Measurements from ENCODE around the gene DLX5. TPM values are rescaled to one million over a fixed set of nuclear protein-coding genes. Genes with fewer than 3 reads are reported as not detected.

Gene DLX5
- total RNA-seq, 4 donors from 2014 or later, result not detected

DNA sequence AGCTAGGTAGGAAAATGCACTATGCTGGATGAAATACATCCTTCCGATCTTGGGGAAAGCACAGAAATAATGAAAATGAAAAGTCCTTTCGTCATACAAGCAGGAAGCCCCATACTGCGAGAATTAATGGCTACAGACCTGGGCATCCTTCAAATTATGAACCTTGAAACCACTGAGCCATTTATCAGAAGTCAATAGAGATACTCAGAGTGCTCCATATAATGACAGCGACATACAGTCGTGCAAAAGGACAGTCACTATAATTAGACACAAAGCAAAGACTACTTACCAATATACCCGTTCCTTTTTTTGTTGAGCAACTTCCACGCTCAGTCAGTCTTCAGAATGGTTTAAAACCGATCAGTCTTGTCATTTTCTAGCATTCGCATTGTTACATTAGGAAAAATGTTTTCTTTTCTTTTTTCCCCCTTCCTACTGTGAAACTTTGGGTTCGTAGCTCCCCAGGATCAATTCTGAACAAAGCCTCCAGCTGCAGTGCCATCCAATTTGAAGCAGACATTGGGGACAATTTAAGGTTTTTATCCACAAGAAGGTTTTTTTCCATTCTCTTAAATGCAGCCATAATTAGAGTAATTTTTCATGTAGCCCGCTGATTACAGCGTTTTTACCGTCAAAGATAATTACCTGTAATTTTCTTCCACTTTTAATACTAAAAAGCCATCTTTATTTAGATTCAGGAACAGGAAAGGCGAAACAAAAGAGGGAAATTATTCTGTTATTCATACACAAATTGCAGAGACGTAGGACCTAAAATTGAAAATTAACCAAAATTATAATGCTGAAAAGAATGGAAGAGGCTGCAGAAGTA is 12.9 kb downstream of the DLX5 start:
- H3K27ac ChIP-seq, result no peak overlapping the region
- intact Hi-C loops (cut with DNase I; ENCODE audit: low total_unique reads), result no loop called here
- no peaks in the 10 kb centered on the region for H3K36me3 ChIP-seq
- H3K9me3 ChIP-seq, result no peaks in the 10 kb centered on the region
- in situ Hi-C loops (cut with MboI; ENCODE audit: low pct_ligation_motif_present in 1 of 4, low pct_unique_long_range_greater_than_20kb in 1 of 4, low sequenced_read_pairs in 3 of 4), result no loop called here
- H3K27me3 ChIP-seq, result peaks cover 100% of the 10 kb centered on the region
- TF ChIP-seq POLR2AphosphoS5 (IDR thresholded peaks at IDR 0.05) (no peak), POLR2A (IDR thresholded peaks at IDR 0.05) (no peak)
- DNase-seq, result no peak
- 14 to 24% methylated on average over 15 of the region's 15 CpGs for WGBS, 2 donors (ENCODE audit: low coverage in 1 of 2)
- peaks cover 0 to 4% (median 1%) of the 10 kb centered on the region in 4 donors for H3K4me1 ChIP-seq
- H3K4me3 ChIP-seq, result no peak overlapping the region

DNA sequence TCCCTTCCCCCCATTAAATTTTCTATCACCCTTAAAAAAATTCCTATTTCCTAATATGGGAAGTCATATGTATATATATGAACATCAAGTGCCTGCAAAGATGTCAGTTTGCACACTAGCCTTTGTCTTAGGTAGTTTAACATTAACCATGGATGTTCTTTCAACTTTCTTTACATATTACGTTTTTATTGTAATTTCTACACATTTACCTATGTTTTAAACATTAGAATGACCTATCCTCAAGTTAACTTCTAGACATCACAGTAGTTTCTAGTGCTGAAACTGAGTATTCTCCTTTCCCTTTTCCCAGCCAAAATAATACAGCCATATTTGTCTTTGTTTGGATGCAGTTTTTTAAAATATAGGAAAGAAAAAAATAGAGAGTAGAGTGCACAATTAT is 13.5 kb downstream of the DLX5 start:
- no peak overlapping the region for H3K4me3 ChIP-seq
- WGBS, 2 donors (ENCODE audit: low coverage in 1 of 2), result 3 to 14% methylated on average over 1 of the region's 1 CpG
- no peaks in the 10 kb centered on the region for H3K9me3 ChIP-seq
- TF ChIP-seq POLR2A (IDR thresholded peaks at IDR 0.05), result no peak
- TF ChIP-seq, protein P1, sequence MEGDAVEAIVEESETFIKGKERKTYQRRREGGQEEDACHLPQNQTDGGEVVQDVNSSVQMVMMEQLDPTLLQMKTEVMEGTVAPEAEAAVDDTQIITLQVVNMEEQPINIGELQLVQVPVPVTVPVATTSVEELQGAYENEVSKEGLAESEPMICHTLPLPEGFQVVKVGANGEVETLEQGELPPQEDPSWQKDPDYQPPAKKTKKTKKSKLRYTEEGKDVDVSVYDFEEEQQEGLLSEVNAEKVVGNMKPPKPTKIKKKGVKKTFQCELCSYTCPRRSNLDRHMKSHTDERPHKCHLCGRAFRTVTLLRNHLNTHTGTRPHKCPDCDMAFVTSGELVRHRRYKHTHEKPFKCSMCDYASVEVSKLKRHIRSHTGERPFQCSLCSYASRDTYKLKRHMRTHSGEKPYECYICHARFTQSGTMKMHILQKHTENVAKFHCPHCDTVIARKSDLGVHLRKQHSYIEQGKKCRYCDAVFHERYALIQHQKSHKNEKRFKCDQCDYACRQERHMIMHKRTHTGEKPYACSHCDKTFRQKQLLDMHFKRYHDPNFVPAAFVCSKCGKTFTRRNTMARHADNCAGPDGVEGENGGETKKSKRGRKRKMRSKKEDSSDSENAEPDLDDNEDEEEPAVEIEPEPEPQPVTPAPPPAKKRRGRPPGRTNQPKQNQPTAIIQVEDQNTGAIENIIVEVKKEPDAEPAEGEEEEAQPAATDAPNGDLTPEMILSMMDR (IDR thresholded peaks at IDR 0.05), result no peak
- TF ChIP-seq EP300 (IDR thresholded peaks at IDR 0.05; ENCODE audit: low read depth), result no peak
- TF ChIP-seq POLR2AphosphoS5 (IDR thresholded peaks at IDR 0.05), result no peak
- no peaks in the 10 kb centered on the region for H3K36me3 ChIP-seq
- H3K4me1 ChIP-seq, result peaks cover 0 to 11% (median 6%) of the 10 kb centered on the region in 4 donors
- H3K27ac ChIP-seq, result no peak overlapping the region
- in situ Hi-C loops (cut with MboI; ENCODE audit: low pct_ligation_motif_present in 1 of 4, low pct_unique_long_range_greater_than_20kb in 1 of 4, low sequenced_read_pairs in 3 of 4) (no loop called here), intact Hi-C loops (cut with DNase I; ENCODE audit: low total_unique reads) (no loop called here)
- DNase-seq, result no peak
- peaks cover 100% of the 10 kb centered on the region for H3K27me3 ChIP-seq

DNA sequence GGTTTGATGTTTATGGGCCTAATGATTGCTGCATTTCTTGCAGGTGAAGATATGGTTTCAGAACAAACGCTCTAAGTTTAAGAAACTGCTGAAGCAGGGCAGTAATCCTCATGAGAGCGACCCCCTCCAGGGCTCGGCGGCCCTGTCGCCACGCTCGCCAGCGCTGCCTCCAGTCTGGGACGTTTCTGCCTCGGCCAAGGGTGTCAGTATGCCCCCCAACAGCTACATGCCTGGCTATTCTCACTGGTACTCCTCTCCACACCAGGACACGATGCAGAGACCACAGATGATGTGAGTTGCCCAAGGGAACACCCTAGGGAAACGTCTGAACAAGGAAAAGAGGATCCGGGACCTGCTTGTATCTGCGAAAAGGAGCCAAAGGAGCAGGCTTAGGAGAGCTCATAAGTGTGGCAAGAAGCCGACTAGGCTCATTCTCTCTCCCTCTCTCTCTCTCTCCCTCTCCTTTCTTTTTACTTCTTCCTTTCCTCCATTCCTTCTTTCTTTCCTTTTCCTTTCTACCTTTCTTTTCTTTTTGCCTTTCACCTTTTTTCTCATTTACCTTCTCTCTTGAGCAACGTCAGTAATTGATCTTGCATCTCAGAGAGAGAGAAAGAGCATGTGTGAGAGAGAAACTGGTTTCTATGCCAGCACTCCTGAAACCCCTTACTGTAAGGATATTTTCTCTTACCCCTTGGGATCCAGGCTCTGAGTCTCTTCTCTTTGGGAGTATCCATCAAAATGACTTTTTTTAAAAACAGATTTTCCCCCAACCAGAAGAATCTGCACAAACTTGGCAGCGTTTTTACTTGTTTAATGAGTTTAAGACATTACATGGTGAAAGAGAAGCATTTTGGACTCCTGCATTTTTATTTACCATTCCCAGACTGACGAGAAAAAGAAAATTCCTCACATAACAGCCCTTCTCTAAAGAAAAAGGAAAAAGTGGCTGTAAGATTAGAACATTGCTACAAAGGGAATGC is 14.6 kb downstream of the DLX5 start:
- DNase-seq, result no peak
- Histone ChIP-seq H3K9me3 (no peaks in the 10 kb centered on the region), H3K27me3 (peaks cover 100% of the 10 kb centered on the region), H3K27ac (no peak overlapping the region), H3K4me1 (peaks cover 0 to 22% (median 16%) of the 10 kb centered on the region in 4 donors), H3K36me3 (no peaks in the 10 kb centered on the region), H3K4me3 (no peak overlapping the region)
- in situ Hi-C loops (cut with MboI; ENCODE audit: low pct_ligation_motif_present in 1 of 4, low pct_unique_long_range_greater_than_20kb in 1 of 4, low sequenced_read_pairs in 3 of 4) (no loop called here), intact Hi-C loops (cut with DNase I; ENCODE audit: low total_unique reads) (no loop called here)
- TF ChIP-seq POLR2A (IDR thresholded peaks at IDR 0.05), result no peak
- TF ChIP-seq, protein P1 (IDR thresholded peaks at IDR 0.05), result no peak
- TF ChIP-seq POLR2AphosphoS5 (IDR thresholded peaks at IDR 0.05), result no peak
- TF ChIP-seq EP300 (IDR thresholded peaks at IDR 0.05; ENCODE audit: low read depth), result no peak
- WGBS, 2 donors (ENCODE audit: low coverage in 1 of 2), result 17 to 26% methylated on average over 7 to 18 of the region's 18 CpGs

DNA sequence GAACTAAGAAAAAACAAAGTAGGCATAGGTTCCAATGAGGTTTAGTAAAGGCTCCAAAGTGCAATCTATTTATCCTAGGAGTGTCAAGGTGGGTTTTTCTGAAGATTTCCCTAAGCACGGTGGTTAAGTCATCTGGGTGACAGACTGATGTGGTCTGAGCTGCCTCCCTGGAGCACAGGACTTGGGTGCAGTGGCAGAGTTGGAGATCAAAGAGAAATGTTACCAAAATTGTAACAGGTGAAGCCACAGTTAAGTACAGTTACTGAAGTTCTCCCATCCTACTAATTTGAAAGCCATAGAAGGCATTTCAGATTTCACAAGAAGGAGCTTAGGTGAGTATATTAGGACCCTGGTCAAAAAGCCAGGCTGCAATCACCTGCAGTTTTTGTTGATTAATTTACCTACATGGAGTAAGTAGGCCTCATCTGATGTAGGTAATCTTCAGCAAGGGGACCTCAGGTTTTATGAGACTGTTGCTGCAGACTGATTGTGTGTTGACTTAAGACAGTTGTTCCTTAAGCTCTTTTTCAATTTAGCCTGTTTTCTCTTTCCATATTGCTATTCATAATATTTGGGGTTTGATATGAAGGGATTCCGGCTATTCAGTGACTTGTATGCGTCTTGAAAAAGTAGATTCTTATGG is 16.2 kb downstream of the DLX5 start:
- DNase-seq, result no peak
- Histone ChIP-seq H3K27me3 (peaks cover 100% of the 10 kb centered on the region), H3K36me3 (no peaks in the 10 kb centered on the region), H3K4me3 (no peak overlapping the region), H3K9me3 (no peaks in the 10 kb centered on the region), H3K27ac (no peak overlapping the region), H3K4me1 (peaks cover 0 to 34% (median 19%) of the 10 kb centered on the region in 4 donors)
- WGBS, 2 donors (ENCODE audit: low coverage in 1 of 2), result 84 to 87% methylated on average over 3 of the region's 3 CpGs
- TF ChIP-seq POLR2AphosphoS5 (IDR thresholded peaks at IDR 0.05) (no peak), POLR2A (IDR thresholded peaks at IDR 0.05) (no peak), EP300 (IDR thresholded peaks at IDR 0.05; ENCODE audit: low read depth) (no peak)
- TF ChIP-seq, protein P1 (IDR thresholded peaks at IDR 0.05), result no peak
- in situ Hi-C loops (cut with MboI; ENCODE audit: low pct_ligation_motif_present in 1 of 4, low pct_unique_long_range_greater_than_20kb in 1 of 4, low sequenced_read_pairs in 3 of 4) (no loop called here), intact Hi-C loops (cut with DNase I; ENCODE audit: low total_unique reads) (no loop called here)

Data from transverse colon (tissue), 4 donors.